ENCODE data around the gene CASP7. TPM values are rescaled to one million over a fixed set of nuclear protein-coding genes. Genes with fewer than 3 reads are reported as not detected.
A peak's percentile ranks its signal among the peaks of the same experiment; 100 is the strongest.

CASP7 gene
- total RNA-seq, 1 donor from 2014 or later, result 9.9 TPM

GRCh38 chr10:113661332-113661731, 18.4 kb upstream of the CASP7 start:
- Histone ChIP-seq H3K9me3 (replicated peaks) (no peaks in the 10 kb centered on the region), H3K27me3 (ENCODE audit: low read depth) (no peaks in the 10 kb centered on the region), H3K36me3 (peaks cover 13% of the 10 kb centered on the region), H3K4me3 (peak overlapping the region; percentile 63), H3K4me1 (peaks cover 39% of the 10 kb centered on the region), H3K27ac (replicated peaks) (peak overlapping the region; percentile 85)
- intact Hi-C loops (cut with micrococcal nuclease), result no loop called here
- DNase-seq, result no peak
- TF ChIP-seq CTCF (IDR thresholded peaks at IDR 0.05; ENCODE audit: borderline replicate concordance), result no peak

DNA sequence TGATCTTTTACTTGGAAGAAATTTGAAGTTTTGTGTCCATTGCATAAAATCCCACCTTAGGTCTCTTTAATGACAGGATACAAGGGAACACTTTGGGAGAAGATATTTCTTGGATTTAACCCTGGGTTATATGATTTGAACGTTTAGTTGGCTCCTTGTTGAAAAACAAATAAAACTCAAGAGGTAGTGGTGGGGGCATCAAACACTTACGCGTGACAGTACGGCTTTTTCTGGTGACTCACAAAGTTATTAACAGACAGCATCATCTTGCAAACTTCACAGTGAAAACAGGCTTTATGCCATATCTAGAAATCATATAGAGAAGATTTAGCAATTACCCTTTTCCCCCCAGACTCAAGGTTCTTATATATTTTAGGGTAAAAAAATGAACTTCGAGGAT, 16.6 kb upstream of the CASP7 start:
- Histone ChIP-seq H3K4me3 (peak overlapping the region; percentile 63), H3K27ac (replicated peaks) (peak overlapping the region; percentile 85), H3K9me3 (replicated peaks) (no peaks in the 10 kb centered on the region), H3K36me3 (no peaks in the 10 kb centered on the region), H3K27me3 (ENCODE audit: low read depth) (no peaks in the 10 kb centered on the region), H3K4me1 (peaks cover 21% of the 10 kb centered on the region)
- no peak for DNase-seq
- no peak for TF ChIP-seq CTCF (IDR thresholded peaks at IDR 0.05; ENCODE audit: borderline replicate concordance)
- intact Hi-C loops (cut with micrococcal nuclease), result no loop called here

DNA sequence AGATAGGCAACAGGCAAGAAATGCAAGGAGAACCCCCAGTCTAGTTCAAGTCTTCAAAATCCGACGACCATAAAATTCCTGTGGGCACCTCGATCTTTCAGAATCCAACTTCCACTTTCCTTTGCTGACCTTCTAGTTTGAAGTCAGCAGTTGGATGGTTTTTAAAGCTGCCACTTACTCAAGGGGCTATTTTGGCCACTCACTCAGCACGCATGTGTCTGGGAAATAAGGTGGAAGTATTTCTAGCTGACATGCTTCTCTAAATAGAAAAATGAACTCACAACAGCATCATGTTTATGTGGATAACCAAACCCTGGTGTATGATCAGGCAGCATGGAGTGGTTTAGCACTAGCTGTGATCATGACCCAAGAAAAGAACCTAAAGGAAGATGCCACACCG, 15.8 kb upstream of the CASP7 start, which contains the start of gene NRAP:
TSS of gene NRAP (minus strand) at position 134 of the 400 bp plus-strand sequence. CDS start 159 bp downstream, outside the sequence.
- Histone ChIP-seq H3K4me1 (peaks cover 14% of the 10 kb centered on the region), H3K36me3 (no peaks in the 10 kb centered on the region), H3K4me3 (peak within 1 kb of the TSS; percentile 63), H3K27ac (replicated peaks) (peak within 1 kb of the TSS; percentile 85), H3K9me3 (replicated peaks) (no peaks in the 10 kb centered on the region), H3K27me3 (ENCODE audit: low read depth) (no peaks in the 10 kb centered on the region)
- TF ChIP-seq CTCF (IDR thresholded peaks at IDR 0.05; ENCODE audit: borderline replicate concordance), result no peak
- intact Hi-C loops (cut with micrococcal nuclease), result no loop called here
- no peak for DNase-seq

- H3K27ac ChIP-seq (replicated peaks), result no peak overlapping the region
- intact Hi-C loops (cut with micrococcal nuclease), result no loop called here
- no peak for DNase-seq
These were observed 14.4 kb upstream of the CASP7 start for GRCh38 chr10:113665352-113665751.

GRCh38 chr10:113665806-113666354, 13.8 kb upstream of the CASP7 start:
- Histone ChIP-seq H3K9me3 (replicated peaks) (peaks cover 4% of the 10 kb centered on the region), H3K27me3 (ENCODE audit: low read depth) (no peaks in the 10 kb centered on the region), H3K4me3 (no peak overlapping the region), H3K4me1 (peaks cover 6% of the 10 kb centered on the region), H3K36me3 (no peaks in the 10 kb centered on the region), H3K27ac (replicated peaks) (no peak overlapping the region)
- no peak for DNase-seq
- no peak for TF ChIP-seq CTCF (IDR thresholded peaks at IDR 0.05; ENCODE audit: borderline replicate concordance)
- intact Hi-C loops (cut with micrococcal nuclease), result no loop called here

More at GRCh38 chr10:113665352-113665751, 14.4 kb upstream of the CASP7 start:
- no peaks in the 10 kb centered on the region for H3K9me3 ChIP-seq (replicated peaks)
- peaks cover 6% of the 10 kb centered on the region for H3K4me1 ChIP-seq
- H3K4me3 ChIP-seq, result no peak overlapping the region
- no peaks in the 10 kb centered on the region for H3K27me3 ChIP-seq (ENCODE audit: low read depth)
- H3K36me3 ChIP-seq, result no peaks in the 10 kb centered on the region
- TF ChIP-seq CTCF (IDR thresholded peaks at IDR 0.05; ENCODE audit: borderline replicate concordance), result no peak
